Tibial nerve (tissue), 4 donors: ENCODE data around the gene BCL2. TPM values are rescaled to one million over a fixed set of nuclear protein-coding genes. Genes with fewer than 3 reads are reported as not detected.

Experiments used
- DNase-seq, 2 donors: peaks; one replicate each; pipeline ENCODE4 v3.0.0-alpha.2; 2019; ENCODE audit warnings: low spot score in 2 of 2
- H3K27ac ChIP-seq, 4 donors: fragments of 200-600 bp; sonication (generic) in 3 of 4; one replicate each; pipeline ENCODE4 v1.5.1; 2017 to 2019; ENCODE audit warnings: mild to moderate bottlenecking in 1 of 4
- H3K27me3 ChIP-seq, 2 donors: fragments of 200-600 bp; sonication (generic) in 1 of 2; one replicate each; pipeline versions ENCODE4 v1.5.1 to v1.6.0; 2017 to 2019
- H3K36me3 ChIP-seq, 3 donors: fragments of 200-600 bp; sonication (generic); one replicate each; pipeline ENCODE4 v1.5.1; 2018 to 2019
- H3K4me1 ChIP-seq, 4 donors: fragments of 200-600 bp; sonication (generic) in 3 of 4; one replicate each; pipeline ENCODE4 v1.5.1; 2017 to 2019
- H3K4me3 ChIP-seq, 4 donors: fragments of 200-600 bp; sonication (generic) in 3 of 4; one replicate each; pipeline ENCODE4 v1.5.1; 2017 to 2019; ENCODE audit warnings: mild to moderate bottlenecking in 1 of 4, moderate library complexity in 1 of 4
- H3K9me3 ChIP-seq, 4 donors: fragments of 200-600 bp; sonication (generic) in 3 of 4; one replicate each; pipeline ENCODE4 v1.5.1; 2017 to 2019
- CTCF ChIP-seq, 5 experiments: fragments of 200-600 bp in 3 of 5; fragments of 450-650 bp in 2 of 5; sonication (generic) in 3 of 5; IDR thresholded peaks; one replicate each; pipeline ENCODE4 v1.5.1; 2016 to 2019; ENCODE audit warnings: antibody characterized with exemption in 5 of 5, mild to moderate bottlenecking in 3 of 5, moderate library complexity in 2 of 5
- EP300 ChIP-seq, 2 donors: sonication (generic); formaldehyde crosslinking; IDR thresholded peaks; one replicate each; pipeline ENCODE4 v1.6.1; 2017; ENCODE audit warnings: antibody characterized with exemption in 2 of 2, mild to moderate bottlenecking in 1 of 2
- POLR2A ChIP-seq, 2 donors: fragments of 450-650 bp; IDR thresholded peaks; one replicate each; pipeline ENCODE4 v1.6.1; 2017; ENCODE audit warnings: antibody characterized with exemption in 2 of 2, mild to moderate bottlenecking in 2 of 2, moderate library complexity in 2 of 2
- WGBS, 2 donors: methylation state at CpG; one replicate each; pipeline ENCODE4 v1.1.5; 2018; 5-methylcytosine and 5-hydroxymethylcytosine counted together
- total RNA-seq, 4 donors: library from RNA; depleted of rRNA; stranded (reverse); fragments of >200 nt; gene quantifications; one replicate each; pipeline ENCODE4 v1.1.0, GENCODE V29; 2016

Gene BCL2
- total RNA-seq, 4 donors from 2014 or later = 54.7 to 79.1 (median 67.0) TPM

- TF ChIP-seq CTCF (IDR thresholded peaks at IDR 0.05) = no peak
- TF ChIP-seq POLR2A (IDR thresholded peaks at IDR 0.05) = no peak
- no peak for TF ChIP-seq EP300 (IDR thresholded peaks at IDR 0.05)
- Histone ChIP-seq H3K27ac (no peak overlapping the region), H3K27me3 (no peaks in the 10 kb centered on the region), H3K9me3 (no peaks in the 10 kb centered on the region), H3K4me1 (peaks cover 0 to 70% (median 17%) of the 10 kb centered on the region in 4 donors), H3K4me3 (no peak overlapping the region), H3K36me3 (no peaks in the 10 kb centered on the region)
- 74 to 85% methylated on average over 4 of the region's 4 CpGs for WGBS, 2 donors
- DNase-seq = no peak
Observed at GRCh38 chr18:63150942-63151421, 168.6 kb downstream of the BCL2 start.

- no peaks in the 10 kb centered on the region for H3K9me3 ChIP-seq
- H3K36me3 ChIP-seq = no peaks in the 10 kb centered on the region
- DNase-seq = no peak
- H3K27ac ChIP-seq = no peak overlapping the region
- H3K4me3 ChIP-seq = no peak overlapping the region
- H3K4me1 ChIP-seq = peaks cover 0 to 70% (median 20%) of the 10 kb centered on the region in 4 donors
- no peak for TF ChIP-seq CTCF (IDR thresholded peaks at IDR 0.05)
- TF ChIP-seq POLR2A (IDR thresholded peaks at IDR 0.05) = no peak
- no peak for TF ChIP-seq EP300 (IDR thresholded peaks at IDR 0.05)
- no peaks in the 10 kb centered on the region for H3K27me3 ChIP-seq
- WGBS, 2 donors = 74 to 87% methylated on average over 8 of the region's 8 CpGs
Observed at GRCh38 chr18:63150326-63150725, 169.2 kb downstream of the BCL2 start.

GRCh38 chr18:63149302-63149587 lies 170.3 kb downstream of the BCL2 start:
- 85 to 89% methylated on average over 8 to 9 of the region's 9 CpGs for WGBS, 2 donors
- Histone ChIP-seq H3K27ac (peak overlapping the region in 1 of 4 donors; percentile 46), H3K4me3 (no peak overlapping the region), H3K27me3 (no peaks in the 10 kb centered on the region), H3K4me1 (peaks cover 0 to 62% (median 22%) of the 10 kb centered on the region in 4 donors), H3K36me3 (no peaks in the 10 kb centered on the region), H3K9me3 (no peaks in the 10 kb centered on the region)
- TF ChIP-seq CTCF (IDR thresholded peaks at IDR 0.05) (no peak), POLR2A (IDR thresholded peaks at IDR 0.05) (no peak), EP300 (IDR thresholded peaks at IDR 0.05) (no peak)
- no peak for DNase-seq

GRCh38 chr18:63148449-63149301 lies 170.9 kb downstream of the BCL2 start:
- Histone ChIP-seq H3K9me3 (no peaks in the 10 kb centered on the region), H3K4me3 (no peak overlapping the region), H3K4me1 (peaks cover 0 to 60% (median 24%) of the 10 kb centered on the region in 4 donors), H3K36me3 (no peaks in the 10 kb centered on the region), H3K27me3 (no peaks in the 10 kb centered on the region), H3K27ac (peak overlapping the region in 2 of 4 donors; percentile 0 to 46)
- TF ChIP-seq EP300 (IDR thresholded peaks at IDR 0.05) (peak in 1 of 2 donors; percentile 25), CTCF (IDR thresholded peaks at IDR 0.05) (no peak)
- WGBS, 2 donors = 60 to 70% methylated on average over 14 of the region's 14 CpGs
- peak in 1 of 2 donors; percentile 55 for DNase-seq

- Histone ChIP-seq H3K27ac (peak overlapping the region in 2 of 4 donors; percentile 0 to 46), H3K4me3 (no peak overlapping the region), H3K9me3 (no peaks in the 10 kb centered on the region), H3K27me3 (no peaks in the 10 kb centered on the region), H3K4me1 (peaks cover 0 to 66% (median 29%) of the 10 kb centered on the region in 4 donors), H3K36me3 (no peaks in the 10 kb centered on the region)
- TF ChIP-seq CTCF (IDR thresholded peaks at IDR 0.05) (no peak), POLR2A (IDR thresholded peaks at IDR 0.05) (no peak), EP300 (IDR thresholded peaks at IDR 0.05) (no peak)
- DNase-seq = no peak
- WGBS, 2 donors = 83 to 84% methylated on average over 6 of the region's 6 CpGs
Observed at GRCh38 chr18:63147973-63148372, 171.6 kb downstream of the BCL2 start.
